Measurements from ENCODE around the gene UAP1.
"Not testable (repeated sequence)": the region's sequence is repeated elsewhere in the genome, so short reads cannot be mapped to it uniquely, and the experiment has no call there.

The UAP1 gene

GRCh38 chr1:162566870-162567269 lies 5.3 kb downstream of the UAP1 start:
- no peak for DNase-seq

DNA sequence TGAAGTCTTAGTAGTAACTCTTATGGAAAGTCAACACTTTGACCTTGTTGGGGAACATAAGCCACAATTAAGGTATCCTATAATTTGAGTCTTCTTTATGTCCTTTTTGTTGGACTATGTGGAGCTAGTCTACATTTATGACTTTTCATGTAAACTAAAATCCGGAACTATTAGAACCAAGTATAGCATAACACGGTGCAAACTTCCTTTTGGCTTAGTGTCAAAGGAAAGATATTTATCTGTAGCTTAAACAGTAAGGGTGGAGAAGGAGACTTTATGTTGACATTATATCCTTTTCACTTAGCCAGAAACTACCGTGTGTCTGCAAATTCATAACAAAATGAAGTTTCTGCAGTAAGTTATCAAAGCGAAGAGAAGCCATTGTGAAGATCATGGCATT lies 7.3 kb downstream of the UAP1 start:
- no peak for DNase-seq

DNA sequence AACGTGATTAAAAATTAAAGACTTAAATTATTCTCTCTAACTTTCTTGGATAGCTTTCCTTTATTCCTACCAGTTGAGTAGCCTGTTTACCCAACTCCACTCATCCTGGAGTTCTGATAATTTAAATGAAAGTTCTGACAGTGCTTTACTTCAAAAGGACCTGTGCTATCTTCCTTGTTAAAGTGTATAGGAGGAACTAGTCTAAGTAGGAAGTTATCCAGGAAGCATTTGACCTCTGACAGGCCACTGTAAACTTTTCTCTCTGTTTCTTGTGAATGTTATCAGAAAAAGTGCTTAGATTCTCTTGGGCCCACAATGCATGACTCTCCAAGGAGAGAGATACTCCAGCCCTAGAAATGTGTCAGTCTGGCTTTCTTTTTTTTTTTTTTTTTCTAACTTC lies 9.2 kb downstream of the UAP1 start:
- DNase-seq = no peak

- DNase-seq = not testable (repeated sequence)
Observed at GRCh38 chr1:162571121-162571520, 9.6 kb downstream of the UAP1 start.

- DNase-seq = no peak
Observed at GRCh38 chr1:162571696-162572095, 10.2 kb downstream of the UAP1 start.

DNA sequence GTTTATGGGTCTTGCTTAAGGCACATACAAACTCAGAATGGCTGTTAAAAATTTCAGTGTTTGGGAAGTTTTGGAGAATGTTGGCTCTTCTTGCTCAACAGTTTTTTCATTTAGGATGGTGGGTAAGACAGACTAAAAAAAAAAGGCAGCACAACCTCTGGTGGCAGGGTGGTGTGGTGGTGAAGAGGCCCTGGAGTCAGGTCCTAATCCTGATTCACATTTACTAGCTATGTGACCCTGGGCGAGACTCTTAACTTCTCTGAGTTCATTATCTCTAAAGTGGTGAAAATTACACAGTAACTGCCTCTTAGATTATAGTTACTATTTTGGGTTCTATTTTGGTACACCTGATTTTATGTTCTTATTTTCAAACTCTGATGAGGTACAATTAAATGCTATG lies 11.6 kb downstream of the UAP1 start:
- no peak for DNase-seq

DNA sequence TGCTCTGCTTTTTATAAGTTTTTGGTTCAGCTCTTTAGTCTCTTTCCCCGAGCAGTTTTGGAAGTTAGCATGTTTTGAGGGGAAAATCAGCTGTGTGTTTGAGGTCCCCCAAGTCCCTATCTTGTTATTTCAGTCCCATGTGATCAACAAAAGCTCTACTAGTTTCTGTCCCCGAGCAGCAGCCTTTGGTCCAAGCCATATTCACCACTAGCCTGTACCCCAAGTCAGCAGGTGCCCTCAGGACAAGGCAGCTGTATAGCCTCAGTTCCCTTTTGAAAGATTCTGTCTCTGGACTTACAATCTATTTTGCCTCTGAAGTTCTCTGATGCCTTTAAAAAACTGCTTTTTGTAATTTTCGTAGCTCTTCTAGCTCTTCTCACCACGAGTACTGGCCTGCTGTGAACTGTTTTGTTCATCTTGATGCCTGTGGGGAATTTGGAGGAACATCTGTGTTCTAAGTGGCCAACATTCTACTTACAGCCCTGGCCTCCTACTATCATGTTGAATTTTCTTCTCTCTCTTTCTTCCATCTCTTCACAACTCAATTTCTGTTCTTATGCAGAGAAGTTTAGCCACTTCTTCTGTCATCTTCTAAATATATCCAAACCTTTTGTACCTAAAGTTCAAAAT lies 16.7 kb downstream of the UAP1 start:
- DNase-seq = no peak

GRCh38 chr1:162578936-162579335 lies 17.4 kb downstream of the UAP1 start:
- DNase-seq = no peak

DNA sequence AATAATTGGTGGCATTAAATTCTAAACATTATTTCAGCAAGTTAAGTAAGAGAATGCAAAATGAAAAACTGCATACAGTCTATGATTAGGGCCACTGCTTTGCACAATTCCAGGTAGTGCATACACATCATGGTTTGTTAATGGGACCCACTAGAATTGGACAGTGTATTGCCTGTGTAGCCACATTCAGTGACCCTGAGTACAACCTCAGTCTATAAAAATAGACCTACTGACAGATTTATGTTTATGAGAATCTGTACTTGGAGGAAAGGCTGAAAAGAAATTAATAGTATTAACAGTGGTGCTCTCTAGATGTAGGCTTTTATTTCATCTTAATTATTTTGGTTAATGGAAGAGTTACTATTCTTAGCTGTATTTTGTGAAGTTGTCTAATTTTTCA lies 18.8 kb downstream of the UAP1 start:
- no peak for DNase-seq

- DNase-seq = not testable (repeated sequence)
Observed at GRCh38 chr1:162582901-162583300, 21.4 kb downstream of the UAP1 start.

DNA sequence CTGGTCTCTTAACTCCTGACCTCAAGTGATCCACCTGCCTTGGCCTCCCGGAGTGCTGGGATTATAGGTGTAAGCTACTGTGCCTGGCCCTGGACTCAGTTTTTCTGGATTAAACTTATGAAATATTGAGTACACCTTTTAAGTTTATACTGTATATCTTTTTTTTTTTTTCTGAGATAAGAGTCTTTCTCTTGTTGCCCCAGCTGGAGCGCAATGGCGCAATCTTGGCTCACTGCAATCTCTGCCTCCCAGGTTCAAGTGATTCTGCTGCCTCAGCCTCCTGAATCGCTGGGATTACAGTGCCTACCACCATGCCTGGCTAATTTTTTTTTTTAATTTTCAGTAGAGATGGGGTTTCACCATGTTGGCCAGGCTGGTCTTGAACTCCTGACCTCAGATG lies 23.6 kb downstream of the UAP1 start:
- DNase-seq = not testable (repeated sequence)

GRCh38 chr1:162587347-162587746 lies 25.8 kb downstream of the UAP1 start:
- DNase-seq = peak; percentile 14

- DNase-seq = no peak
Observed at GRCh38 chr1:162587761-162588260, 26.3 kb downstream of the UAP1 start.

GRCh38 chr1:162590101-162590500 lies 28.6 kb downstream of the UAP1 start:
- no peak for DNase-seq

DNA sequence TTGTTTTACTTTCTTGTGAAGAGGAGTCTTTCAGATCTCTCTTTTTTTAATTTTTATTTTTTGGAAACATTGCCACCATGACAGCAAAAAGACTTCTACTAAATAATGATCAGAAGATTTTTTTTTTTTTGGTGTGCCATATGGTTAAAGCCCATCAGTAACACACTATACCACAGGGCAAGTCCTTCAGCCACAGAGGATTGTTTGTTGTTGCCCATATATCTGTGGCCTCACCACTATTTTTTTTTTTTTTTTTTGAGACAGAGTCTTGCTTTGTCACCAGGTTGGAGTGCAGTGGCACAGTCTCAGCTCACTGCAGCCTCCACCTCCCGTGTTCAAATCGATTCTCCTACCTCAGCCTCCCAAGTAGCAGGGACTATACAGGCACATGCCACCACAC lies 29.2 kb downstream of the UAP1 start:
- DNase-seq = no peak

GRCh38 chr1:162596514-162597170 lies 35.1 kb downstream of the UAP1 start:
- no peak for DNase-seq

- no peak for DNase-seq
Observed at GRCh38 chr1:162599451-162599850, 37.9 kb downstream of the UAP1 start.

GRCh38 chr1:162603117-162603516 lies 41.6 kb downstream of the UAP1 start:
- not testable (repeated sequence) for DNase-seq

DNA sequence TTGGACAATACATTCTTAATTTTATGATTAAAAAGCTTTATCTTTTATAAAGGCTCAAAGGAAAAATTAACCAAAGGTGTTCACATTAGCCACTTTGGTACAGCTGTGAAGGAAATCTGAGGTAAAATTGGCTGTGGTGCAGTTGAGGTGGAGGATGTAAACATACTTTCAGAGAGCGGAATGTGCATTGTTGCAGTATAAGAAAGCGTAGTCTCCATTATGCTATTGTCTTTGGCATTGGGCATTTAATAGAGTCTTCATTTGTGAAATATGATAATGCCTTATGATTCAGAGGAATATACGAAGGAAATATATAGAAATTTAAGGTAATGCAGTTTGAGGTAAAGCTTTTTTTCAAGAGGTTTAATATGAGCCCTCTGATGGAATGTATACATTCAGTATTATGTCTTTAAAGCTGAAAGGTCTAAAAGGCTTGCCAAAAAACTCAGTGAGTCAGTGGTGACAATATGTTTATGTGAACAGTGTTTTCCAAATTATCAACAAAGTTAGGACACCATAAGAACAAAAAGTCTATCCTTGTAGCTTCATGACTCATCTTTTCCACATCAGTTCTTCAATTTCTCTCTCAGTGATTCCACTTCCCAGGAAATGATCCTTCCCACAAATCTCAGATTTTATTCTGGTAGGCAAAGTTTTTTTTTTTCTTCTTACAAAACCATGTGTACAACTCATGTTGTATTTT lies 43.9 kb downstream of the UAP1 start:
- no peak for DNase-seq

DNA sequence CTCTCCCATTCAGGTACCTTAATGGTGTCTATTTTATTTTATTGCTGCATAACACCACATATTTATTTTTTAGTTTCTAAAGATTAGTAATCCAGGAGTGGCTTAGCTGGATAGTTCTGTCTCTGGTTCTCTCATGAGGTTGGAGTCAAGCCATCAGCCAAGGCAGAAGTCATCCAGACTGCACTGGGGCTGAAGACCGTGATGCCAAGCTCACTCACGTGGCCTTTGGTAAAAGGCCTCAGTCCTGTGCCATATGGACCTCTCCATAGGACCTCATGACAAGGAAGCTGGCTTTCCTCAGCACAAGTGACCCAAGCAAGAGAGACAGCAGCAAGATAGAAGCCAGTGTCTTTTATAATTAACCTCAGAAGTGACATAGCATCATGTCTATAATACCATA lies 47.8 kb downstream of the UAP1 start:
- DNase-seq = no peak

DNA sequence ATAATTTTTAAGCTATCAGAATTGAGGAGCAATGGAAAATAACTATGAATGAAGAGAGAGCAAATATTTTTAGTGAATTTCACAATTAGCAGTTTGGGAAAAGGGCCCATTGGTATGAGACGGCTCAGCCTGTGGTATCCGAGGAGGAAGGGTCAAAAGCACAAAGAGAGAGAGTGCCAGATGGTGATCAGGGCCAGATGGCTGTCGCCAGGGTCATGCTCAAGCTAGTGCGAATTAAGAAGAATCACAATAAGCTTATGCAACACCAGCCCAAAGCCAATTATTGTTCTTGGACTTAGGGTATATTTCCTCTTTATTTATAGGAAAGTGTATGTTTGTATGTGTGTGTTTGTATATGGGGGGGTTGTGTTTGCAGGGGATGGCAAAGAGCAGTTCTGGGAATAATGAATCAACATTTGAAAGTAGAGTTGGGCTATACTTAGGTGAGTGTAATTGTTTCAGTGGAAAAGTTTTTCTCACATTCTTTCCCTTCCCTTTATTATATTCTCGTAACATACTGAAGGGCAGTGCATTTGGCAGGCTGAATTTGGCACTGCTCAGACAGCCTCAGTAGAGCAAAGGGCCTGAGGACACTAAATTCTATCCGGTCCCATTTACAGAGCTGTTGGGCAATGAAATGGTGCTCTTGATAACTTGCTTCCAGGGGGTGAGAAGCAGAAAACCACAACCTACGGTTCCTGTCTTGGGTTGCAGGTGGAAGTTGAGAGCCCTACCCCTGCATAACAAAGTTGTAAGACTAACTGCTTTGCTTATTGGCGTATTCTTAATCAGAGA lies 51.3 kb downstream of the UAP1 start:
- no peak for DNase-seq

GRCh38 chr1:162616848-162617247 lies 55.3 kb downstream of the UAP1 start:
- no peak for DNase-seq

DNA sequence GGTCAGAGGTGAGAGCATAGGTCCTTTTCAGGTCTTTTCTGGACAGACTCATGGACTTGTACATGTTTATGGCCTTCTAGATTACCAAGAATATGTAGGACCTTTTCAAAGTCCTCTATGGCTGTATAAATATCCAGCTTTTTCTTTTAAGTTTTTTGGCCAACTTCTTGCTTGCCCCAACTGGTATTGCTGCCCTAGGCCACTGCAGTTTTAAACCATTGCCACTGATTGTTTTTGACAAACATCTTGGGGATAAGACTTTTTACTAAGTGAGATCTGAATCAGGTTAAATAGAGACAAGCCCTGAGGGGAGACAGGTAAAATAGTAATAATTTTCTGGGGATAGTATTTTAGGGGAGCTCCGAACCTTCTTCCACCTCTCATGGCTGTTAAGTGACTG lies 56.0 kb downstream of the UAP1 start:
- DNase-seq = no peak
